T47D (cell line): Measurements from ENCODE around the gene PHYH.

Experiments
- DNase-seq, 2 experiments: peaks; one replicate each; pipeline versions ENCODE4 v3.0.0 to v3.0.0-alpha.2; 2011 to 2012; ENCODE audit warnings: low read depth in 1 of 2, low spot score in 1 of 2
- JUND ChIP-seq: IDR thresholded peaks from 2 replicates; pipeline ENCODE4 v1.6.1; 2012; ENCODE audit warnings: low read depth
- in situ Hi-C: cut with HindIII; loops from 2 replicates; pipeline ENCODE4 v1.10.0; 2016; ENCODE audit warnings: low sequenced_read_pairs, low pct_unique_long_range_greater_than_20kb

PHYH gene

DNA sequence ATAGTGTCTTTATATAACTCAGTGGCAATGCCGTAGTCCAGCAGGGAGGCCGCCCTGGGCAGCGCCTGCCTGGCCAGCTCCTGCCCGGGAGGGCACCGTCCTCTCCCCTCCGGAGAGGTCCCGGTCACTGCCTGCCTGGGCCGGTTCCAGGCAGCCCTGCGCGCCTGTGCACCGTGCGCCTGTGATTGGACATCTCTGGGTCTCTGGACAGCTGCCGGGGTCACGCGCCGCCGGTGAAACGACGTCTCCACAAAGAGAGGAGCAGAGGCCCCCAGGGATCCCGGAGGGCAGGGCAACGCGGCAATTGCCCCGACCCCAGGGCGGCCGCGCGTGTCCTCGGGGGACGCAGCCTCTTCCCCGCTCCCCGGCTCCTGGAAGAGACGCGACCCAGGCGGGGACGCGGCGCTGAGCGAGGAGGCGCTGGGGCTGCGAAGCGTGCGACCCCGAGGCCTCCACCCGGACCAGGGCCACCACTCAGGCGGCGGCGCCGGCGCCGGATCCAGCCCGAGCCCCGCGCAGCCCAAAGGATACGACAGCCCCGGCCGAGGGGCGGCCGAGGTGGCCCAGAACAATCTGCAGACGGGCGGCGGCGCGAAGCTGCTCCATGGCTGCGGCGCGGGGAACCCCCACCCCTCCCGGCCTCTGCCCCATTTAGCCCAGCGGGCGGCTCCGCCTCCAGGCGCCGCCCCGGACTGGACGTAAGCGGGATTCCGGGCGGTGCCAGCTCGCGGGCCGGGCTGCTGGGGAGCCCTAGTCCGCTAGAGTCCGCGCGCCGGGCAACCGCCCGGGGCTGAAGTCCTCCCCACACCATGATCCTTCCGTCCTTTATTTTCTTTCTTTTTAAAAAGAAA is at the start of gene PHYH:
Gene PHYH (minus strand): TSS at position 628 of the 851 bp plus-strand sequence. CDS start 22 bp downstream, at position 606.
- no peak for TF ChIP-seq JUND
- peak; percentile 88 to 94 for DNase-seq
- in situ Hi-C loops: no loop called here

DNA sequence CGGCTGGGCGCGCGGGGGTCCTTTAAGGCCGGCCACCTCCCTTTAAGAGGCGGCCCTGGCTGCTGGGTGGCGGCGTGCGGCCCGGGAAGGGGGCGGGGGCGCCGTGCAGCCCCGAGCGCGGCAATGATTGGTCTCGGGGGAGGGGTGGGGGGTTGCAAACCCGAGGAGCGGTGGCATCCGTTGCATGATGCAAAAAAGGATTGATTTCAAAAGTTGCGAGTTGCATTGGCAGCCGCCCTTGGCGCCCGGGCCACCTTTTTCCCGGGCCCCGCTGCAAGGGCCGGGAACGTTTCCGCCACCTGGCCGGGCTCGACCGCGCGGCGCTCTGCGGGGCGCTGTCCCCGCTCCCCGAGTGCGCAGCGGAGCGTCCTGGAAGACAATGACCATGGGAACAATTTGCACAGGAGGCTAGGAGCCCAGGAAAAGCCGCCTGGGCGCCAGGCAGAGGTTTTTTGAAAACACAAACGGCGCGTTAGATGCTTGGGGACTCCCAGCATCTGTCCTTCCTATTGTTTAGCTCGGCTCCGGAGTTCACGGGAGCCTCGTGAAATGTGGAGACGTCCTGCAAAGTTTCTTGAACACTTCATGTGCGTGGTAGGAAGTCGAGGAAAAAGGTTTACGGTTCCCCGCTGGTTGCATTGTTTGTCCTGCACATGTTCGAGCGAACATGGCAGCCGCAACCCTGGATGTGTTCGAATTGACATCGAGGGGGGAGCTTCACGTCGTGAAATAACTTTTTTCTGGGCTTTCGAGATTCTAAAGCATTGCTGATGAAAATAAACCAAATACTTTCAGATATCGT is 48.6 kb upstream of the PHYH start, which contains the start of gene SEPHS1:
Gene SEPHS1 (minus strand): TSS at position 78 of the 802 bp plus-strand sequence. CDS start 3,343 bp downstream, outside the sequence.
- no peak for TF ChIP-seq JUND
- peak; percentile 89 to 96 for DNase-seq
- in situ Hi-C loops: no loop called here

DNA sequence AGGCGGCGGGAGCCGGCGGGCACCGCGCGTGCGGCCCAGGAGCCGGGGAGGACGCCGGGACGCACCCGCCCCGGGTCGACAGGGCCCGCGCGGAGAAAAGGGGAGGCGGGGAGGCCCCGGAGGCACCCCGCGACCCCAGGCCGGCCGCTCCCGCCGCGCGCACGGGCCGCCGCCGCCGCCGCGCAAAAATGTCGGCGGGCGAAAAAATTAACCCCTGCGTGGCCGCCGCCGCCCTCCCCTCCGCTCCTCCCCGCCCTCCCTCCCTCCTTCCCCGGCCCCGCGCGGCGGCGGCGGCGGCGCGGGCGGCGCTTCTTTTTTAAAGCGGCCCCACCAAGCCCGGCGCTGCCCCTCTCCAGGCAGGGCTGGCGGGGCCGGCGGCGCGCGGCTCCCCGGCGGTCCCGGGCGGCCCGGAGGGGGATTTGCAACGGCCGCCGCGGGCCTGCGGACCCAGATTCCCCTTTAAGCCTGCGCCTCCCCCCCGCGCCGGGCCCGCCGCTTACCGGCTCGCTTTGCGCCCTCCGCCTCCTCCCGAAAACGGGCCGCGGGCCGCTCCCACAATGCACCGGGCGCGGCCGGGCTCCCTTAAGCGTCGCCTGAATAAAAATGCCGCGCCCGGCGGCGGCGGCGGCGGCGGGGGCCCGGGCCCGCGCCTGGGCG is 47.8 kb upstream of the PHYH start:
- no peak for TF ChIP-seq JUND
- DNase-seq: peak; percentile 77 to 89
- in situ Hi-C loops: no loop called here

DNA sequence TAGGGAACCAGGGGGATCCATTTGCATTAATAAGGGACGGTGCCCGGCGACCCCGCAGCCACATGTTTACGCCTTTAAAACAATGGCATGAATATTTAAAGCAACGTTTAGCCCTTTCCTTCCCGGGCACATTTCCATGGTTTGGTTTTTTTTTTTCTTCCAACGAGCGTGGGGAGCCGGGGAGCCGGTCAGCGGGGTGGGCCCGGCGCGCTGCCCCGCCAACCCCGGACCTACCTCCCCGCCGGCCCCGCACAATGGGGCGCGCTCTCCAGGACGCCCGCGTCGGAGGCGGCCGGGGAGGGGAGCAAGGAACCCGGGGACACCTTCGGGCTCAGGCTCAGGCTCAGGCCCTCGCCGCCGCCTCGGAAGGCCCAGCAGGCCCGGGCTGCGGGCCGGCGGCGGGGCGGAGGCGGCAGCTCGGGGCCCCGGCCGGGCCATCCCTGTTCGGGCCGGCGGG is 47.2 kb upstream of the PHYH start:
- TF ChIP-seq JUND: no peak
- in situ Hi-C loops: no loop called here
- DNase-seq: peak in 1 of 2 experiments; percentile 46

DNA sequence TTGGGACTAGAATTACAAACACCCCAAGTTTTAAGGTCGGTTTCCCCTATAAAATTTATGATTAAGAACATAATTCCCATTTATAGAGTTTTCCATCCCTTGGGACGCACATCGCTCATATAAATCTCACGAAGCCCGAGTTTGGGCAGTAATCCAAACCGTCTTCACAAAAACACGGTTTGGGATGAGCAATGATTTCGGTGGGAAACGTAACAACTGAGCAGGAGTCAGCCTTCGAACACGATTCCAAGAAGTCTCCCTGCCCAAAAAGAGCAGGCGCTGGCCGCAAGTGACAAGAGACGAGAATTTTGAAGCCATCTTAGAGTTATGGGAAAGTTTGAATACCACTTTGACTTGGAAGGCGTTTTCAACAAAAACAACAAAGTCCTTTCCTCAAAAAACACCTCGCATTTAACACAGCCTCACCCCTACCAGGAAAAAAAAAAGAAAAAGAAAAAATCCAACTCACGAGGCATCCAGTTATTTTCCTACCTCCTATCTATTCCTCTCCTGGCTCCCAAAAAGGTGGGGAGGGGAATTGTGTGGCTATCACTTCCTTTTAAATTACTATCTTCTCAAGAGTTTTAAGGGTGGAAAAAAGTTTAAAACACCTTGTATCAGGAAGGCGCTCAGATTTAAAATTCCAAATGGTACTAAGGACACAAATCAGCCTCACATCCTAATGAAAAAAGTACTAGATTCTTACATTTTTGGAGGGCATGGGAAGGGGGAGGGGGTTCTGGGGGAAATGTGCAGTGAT is 46.6 kb upstream of the PHYH start:
- in situ Hi-C loops: no loop called here
- TF ChIP-seq JUND: no peak
- peak; percentile 34 for DNase-seq

DNA sequence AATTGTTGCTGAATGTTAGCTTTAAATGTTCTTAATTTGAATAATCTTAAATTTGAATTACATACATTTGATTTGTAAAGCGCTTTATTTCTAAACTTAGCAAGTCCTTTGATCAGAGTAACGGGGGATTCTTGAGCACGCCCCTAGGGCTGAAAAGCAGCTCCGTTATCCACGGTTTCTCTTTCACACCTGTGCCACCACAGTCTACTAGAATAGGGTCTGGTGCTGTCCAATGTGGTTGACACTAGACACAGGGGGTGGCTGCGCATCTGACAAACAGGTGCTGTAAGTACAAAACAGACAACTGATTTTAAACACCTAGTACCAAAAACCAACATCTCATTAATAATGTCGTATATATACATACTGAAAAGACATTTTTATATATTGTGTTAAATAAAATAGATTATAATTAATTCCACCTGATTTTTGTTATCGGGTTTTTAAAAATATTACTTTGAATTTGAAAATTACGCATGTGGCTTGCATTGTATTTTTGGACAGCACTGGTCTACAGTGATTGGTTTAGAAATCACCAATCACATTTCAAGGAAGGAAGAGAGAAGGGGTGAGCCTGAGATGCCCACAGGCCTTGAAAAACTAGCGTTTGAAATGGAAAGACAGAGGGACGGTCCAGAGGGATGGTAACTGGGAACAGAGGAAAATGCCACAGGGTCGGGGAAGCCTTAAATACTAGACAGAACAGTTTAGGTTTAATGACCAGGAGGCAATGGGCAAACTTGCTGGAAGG is 40.9 kb upstream of the PHYH start:
- TF ChIP-seq JUND: no peak
- in situ Hi-C loops: no loop called here
- DNase-seq: no peak

DNA sequence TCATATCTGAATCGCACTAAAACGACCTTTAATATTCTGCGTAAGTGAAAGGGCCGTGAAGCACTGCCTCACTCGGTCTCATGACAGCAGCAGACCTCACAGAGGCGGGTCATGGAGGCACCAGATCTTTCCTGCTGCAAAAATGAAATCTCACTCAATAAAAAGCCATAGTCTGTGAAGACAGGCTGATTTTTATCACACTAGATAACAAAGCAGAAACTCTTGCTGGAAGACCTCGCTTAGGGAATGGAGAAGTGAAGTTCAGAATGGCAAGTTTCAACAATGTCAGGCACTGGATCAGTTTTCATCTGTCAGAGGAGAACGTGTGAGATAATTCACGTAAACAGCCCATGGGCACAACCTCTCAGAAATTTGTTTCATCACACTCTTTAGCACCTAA is 40.2 kb upstream of the PHYH start:
- no peak for DNase-seq
- in situ Hi-C loops: no loop called here
- TF ChIP-seq JUND: no peak

DNA sequence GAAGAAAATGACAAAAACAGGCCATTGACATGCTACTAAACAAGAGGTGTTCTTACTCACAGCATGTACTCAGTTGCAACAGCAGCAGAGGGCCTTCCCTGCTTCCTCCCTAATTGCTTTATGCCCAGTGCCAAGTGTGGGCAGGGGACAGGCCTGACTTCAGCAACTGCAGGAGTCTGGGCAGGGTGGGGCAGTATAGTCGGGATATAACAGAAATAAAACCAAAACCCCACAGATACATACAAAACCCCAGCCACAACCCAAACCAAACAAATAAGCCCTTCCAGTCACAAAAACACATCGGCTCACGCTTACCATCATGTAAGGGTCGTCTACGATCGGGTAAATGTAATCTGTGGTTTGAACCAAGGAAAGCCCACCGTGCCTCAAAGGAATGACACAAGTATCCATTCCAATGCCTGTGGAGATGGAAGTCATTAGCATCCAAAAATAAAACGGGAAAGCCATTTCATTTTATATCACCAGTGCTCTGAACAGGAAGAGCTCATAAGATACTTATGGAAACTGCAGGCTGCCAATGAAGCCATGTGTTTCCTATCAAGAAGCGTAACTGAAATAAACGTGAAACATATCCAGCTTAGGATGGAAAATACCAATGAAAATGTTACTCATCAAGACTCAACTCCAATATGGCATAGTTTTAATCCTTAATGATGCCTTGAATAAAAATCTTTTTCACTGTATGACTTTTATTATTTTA is 38.7 kb upstream of the PHYH start:
- TF ChIP-seq JUND: no peak
- in situ Hi-C loops: no loop called here
- DNase-seq: no peak

DNA sequence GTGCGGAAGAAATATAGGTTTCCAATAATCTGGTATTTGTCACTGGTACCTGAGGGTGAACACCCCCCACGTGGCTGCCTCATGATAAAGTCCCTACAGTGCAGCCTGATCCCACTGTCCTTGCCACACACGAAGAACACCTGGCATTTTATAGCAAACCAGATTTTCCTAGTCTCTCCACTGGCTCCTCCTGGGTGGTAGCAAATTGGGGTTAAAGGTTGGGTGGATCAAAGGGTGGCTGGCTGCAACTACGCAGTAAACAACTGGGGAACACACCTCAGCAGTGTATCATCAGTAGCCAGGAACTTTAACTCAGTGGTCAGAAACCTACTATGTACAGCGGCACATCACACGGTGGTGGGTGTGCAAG is 37.9 kb upstream of the PHYH start:
- DNase-seq: no peak
- in situ Hi-C loops: no loop called here
- no peak for TF ChIP-seq JUND

DNA sequence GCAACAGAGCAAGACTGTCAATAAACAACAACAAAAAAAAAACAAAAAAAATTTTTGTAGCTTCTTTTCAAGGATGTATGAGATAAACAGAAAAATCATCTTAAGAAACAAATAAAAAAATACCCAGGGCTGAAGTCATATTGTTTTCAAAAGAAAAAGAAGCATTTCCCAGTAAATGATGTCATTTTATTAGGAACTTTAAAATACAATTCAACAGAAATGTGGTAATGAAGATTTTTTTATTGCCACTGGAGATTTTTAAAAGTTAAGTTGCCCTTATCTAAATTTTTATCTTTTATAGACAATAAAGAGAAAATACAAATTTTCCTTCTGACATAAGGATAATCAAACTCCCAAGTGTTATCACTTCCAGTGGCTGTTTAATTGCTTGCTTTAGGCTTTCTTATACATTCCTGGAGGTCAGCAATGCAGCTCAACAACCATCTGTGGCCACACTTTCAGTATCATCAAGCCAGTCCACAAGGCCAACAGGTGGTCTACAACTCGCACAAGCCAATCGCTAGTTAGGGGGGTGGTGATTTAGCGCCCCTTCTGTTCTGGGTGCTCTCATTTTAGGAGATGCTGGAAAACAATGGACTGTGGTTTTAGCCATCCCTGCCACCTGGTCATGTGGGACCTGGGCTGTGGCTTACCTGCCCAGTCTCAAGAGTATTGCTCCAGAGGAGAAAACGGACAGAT is 37.4 kb upstream of the PHYH start:
- DNase-seq: no peak
- in situ Hi-C loops: no loop called here
- TF ChIP-seq JUND: no peak

DNA sequence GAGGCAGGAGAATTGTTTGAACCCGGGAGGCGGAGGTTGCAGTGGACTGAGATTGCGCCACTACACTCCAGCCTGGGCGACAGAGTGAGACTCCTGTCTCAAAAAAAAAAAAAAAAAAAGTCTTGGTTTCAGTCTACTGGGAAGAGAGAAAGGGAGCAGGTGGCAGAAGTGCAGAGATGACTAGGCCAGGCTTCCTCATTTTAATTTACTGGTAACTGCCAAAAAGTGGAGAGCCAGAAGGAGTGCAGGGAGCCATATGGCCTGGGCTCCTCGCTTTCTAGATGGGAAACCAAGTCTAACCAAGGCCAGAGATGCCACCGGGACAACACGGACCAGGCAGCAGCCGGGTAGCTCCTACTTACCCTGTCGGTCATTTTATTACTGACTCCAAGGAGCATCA is 36.0 kb upstream of the PHYH start:
- TF ChIP-seq JUND: no peak
- DNase-seq: no peak
- in situ Hi-C loops: no loop called here
